AML-193 (cell line): ENCODE results near the gene CENPN.

Experiments
- DNase-seq, 2 experiments: peaks; one replicate each; lab custom pipeline; 2025; lab: John Stamatoyannopoulos, UW

CENPN gene

GRCh38 chr16:81006813-81007695 lies at the start of gene CENPN, which contains the start of gene CMC2:
Gene CENPN, plus strand, starts transcription at chr16:81007214. Its CDS starts 4,726 bp downstream, at chr16:81011940.
Gene CMC2, minus strand, starts transcription at chr16:81006885. Its CDS starts 9,491 bp downstream, at chr16:80997394.
- peak; percentile 91 to 93 for DNase-seq

DNA sequence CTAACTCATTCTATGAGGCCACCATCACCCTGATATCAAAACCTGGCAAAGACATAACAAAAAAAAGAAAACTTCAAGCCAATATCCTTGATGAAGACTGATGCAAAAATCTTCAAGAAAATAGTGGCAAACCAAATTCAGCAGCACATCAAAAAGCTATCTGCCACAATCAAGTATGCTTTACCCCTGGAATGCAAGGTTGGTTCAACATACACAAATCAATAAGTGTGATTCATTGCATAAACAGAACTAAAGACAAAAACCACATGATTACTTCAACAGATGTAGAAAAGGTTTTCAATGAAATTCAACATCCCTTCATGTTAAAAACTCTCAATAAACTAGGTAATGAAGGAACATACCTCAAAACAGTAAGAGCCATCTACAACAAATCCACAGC lies 48.7 kb upstream of the CENPN start:
- no peak for DNase-seq

DNA sequence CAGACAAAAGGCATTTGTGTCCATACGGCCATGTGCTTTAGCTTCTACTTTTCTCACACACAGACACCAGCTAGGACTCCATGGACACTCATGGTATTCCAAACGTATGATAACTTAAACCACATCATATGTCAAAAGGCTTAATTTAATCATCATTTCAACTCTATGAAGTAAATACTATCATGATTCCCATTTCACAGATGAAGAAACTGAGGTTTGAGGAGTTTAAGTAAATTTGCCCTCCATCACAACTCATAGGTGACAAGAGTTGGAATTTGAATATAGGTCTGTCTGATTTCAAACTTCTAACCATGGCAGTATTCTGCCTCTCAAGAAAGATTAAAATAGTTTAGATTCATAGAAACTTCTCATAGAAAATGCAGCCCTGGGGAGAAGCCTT lies 44.1 kb upstream of the CENPN start:
- no peak for DNase-seq

GRCh38 chr16:80964351-80964750 lies 42.7 kb upstream of the CENPN start:
- no peak for DNase-seq

DNA sequence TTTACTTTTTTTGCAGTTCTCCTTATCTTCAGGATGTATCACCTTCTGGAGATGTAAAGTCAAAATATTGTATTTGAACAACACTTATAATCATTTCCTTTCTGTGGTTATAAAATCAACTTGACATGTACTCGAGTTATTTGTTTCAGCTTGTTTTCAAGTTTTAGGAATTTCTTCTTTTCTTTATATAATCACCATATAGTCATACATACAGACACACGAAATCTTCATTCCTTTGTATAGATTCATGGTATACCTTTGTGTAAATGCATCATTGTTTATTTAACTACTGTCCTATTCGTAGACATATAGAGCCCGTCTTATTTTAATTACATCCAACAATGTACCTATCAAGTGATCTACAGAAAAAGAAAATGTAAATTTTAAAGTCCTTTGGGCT lies 40.4 kb upstream of the CENPN start:
- DNase-seq, result no peak

DNA sequence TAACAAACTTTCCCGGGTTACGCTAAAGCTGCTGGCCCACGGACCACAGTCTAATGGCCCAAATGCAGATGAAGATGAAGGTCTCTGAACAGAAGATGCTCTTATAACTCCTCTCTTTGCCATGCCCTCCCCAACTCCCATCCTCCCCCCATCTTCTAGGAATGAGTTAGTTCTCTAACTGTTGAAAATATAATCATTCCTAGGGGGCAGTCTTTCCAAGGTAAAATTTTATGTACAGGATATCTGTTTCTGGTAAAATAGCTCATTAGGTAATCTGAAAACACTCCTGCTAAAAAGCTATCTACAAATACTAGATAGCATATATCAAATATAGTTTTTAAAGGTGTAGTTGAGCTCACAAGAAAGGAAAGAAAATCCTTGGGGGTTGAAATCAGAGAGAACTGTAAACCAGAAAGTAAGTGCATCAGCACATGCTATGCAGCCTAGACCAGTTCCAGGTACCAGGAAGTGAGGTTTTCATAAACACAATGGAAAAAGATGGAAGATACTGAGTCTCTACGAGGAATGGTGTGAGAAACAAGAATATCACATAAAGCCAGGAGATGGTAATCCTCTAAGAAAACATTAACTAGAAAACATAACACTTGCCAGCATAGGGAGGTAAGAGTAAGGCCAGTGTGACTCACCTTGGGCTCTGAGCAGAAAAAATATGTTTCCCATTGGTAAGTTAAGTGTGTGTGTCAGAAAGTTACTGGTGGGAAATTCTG lies 38.5 kb upstream of the CENPN start:
- DNase-seq, result no peak

DNA sequence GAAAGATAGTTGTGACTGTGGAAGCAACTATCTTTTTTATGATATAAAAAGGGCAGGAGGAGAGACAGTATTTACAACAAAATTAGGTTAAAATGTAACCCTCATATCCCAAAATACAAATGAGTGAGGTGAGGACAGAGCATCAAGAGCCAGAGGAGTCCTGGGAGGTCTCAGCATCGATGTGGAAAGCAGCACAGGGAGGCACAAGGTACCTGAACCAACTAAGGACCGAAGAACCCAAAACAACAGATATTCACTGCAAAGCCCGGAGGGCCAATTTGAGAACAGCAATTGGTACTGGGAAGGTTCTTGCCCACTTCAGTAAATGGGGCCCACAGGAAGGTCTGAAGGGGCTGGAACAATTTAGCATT lies 37.9 kb upstream of the CENPN start:
- DNase-seq, result no peak

- DNase-seq, result no peak
These were observed 35.2 kb upstream of the CENPN start for GRCh38 chr16:80971819-80972218.

- DNase-seq, result no peak
These were observed 34.4 kb upstream of the CENPN start for GRCh38 chr16:80972611-80973010.

DNA sequence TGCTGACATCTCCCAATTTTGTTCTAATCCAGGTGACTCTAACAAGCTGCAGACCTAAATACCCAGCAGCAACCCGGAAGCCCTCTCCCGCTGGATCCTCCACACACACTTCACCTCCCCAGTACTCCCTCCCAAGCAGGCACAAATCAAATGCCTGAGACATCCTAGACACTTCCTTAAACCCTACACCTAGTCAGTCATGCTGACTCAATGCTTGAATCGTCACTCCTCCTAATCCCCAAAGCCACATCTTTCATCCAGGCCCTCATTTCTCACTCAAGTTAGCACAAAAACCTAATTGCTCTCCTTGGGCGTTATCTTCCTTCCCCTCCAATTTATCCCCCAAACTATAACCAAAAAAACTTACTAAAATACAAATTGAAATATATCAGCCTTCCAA lies 33.0 kb upstream of the CENPN start:
- DNase-seq, result no peak

GRCh38 chr16:80974649-80975376 lies 32.2 kb upstream of the CENPN start:
- DNase-seq, result peak in 1 of 2 experiments; percentile 8

DNA sequence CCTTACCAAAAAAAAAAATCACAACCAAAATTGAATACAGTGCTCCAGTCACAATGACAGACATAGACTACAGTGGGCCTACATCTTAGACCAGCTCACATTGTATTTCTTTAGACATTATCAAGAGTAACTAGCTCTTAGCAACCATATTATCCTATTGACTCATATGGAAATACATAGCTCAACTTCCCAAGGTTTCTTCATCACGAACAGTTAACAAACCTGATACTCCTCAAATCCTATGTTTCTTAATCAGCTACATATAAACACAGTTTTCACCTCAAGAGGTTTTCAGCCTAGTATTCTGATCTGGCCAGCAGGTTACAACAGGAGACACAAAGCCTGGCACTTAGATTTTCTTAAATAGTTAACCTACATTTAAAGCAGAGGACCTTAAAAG lies 30.1 kb upstream of the CENPN start:
- DNase-seq, result no peak

- no peak for DNase-seq
These were observed 25.9 kb upstream of the CENPN start for GRCh38 chr16:80981103-80981502.

DNA sequence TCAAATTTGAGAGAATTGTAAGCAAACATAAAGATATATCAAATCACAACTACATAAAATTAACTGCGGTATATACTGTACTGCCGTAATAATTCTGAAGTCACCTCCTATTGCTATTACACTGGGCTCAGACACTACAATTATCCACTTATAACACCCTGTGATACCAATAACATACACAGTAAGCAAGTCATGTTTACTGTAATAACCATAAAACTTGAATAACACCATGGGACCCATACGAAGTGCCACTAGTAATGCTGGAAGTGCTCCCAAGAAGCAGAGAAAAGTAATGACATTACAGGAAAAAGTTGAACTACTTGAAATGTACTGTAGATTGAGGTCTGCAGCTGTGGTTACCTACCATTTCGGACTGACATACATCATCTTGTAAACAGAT lies 24.4 kb upstream of the CENPN start:
- no peak for DNase-seq

DNA sequence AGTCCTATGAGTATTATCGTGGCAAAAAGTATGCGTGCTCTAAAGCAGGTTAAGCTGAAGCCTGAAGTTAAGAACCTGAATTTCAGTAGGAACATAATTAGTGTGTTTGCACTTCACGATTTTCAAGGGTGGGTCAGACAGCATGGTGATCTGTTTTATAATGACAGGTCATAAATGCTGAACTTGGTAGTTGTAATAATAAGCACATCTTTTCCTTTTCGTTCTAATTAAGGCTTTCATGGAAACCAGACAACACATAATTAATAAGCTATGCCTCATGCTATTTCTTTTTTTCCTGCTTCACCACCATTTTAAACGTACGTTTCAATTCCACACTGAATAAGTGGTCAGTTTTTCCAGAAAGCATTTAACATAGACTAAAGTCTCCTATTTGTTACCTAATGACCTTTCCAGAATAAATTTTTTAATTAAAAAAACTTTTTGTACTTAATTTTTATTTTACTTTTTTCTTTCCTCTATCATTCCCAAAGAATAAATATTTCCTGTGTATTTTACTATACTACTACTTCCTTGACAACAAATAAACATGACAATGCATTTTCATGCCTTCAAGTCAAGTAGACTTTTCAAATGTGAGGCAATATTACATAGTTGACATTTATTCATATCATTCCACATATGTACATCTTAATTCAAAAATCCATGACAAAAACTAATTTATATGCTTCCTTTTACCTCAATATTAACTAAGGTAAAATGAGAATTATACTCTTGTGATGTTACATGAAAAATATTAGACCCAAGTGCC lies 22.7 kb upstream of the CENPN start:
- no peak for DNase-seq

DNA sequence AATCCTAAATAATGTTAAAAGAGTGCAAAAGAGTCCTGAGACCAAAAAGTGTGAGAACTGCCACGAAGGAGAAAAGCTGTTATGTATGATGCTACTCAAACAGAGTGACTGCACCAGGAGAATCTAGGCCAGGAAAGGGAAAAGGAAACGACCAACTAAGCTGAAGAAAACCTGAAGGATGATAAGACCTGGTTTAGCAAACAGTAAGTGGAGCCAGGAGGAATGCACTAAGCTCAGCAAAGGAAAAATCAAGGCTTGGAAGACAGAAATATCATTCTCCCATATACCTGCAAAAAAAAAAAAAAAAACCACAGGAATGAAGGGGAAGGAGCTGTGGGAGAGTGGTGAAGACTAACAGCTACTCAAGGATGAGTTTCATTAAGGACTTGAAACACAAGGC lies 21.4 kb upstream of the CENPN start:
- DNase-seq, result no peak

DNA sequence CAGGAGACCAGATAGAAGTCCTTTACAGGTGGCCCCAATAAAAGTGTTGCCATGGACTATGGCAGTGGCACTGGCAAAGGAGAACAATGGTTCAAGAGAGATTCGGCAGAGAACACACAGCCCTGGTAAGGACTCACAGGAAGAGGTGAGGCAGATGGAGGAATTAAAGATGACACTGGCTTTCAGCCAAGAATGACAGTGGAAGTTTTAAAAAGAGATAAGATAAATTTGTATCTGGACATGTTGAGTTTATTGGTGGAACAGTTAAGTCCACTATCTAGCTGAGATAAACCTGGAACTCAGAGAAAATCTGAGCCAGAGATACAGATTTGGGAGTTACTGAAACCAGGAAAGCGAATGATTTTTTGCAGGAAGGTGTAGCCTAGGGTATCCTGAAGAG lies 20.5 kb upstream of the CENPN start:
- no peak for DNase-seq

GRCh38 chr16:80988756-80989155 lies 18.3 kb upstream of the CENPN start:
- no peak for DNase-seq

GRCh38 chr16:80989801-80990200 lies 17.2 kb upstream of the CENPN start:
- no peak for DNase-seq

DNA sequence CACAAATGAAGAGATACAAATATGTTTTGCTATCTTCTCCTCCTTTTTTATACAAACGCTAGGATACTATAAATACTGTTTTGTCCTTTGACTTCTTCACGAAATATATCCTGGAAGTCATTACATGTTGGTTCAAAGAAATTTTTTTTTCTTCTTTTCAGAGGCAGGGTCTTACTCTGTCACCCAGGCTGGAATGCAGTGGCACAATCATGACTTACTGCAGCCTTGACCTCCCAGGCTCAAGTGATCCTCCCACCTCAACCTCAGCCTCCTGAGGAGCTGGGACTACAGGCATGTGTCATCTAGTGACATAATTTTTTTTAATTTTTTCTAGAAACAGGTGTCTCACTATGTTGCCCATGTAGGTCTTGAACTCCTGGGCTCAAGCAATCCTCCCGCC lies 16.4 kb upstream of the CENPN start:
- DNase-seq, result no peak

- no peak for DNase-seq
These were observed 16.0 kb upstream of the CENPN start for GRCh38 chr16:80990978-80991377.
